ENCODE results near the gene NPRL2.

The NPRL2 gene

GRCh38 chr3:50336452-50337174, 14.0 kb downstream of the NPRL2 start:
- peak overlapping the region; percentile 78 for H3K4me3 Mint-ChIP-seq
- intact Hi-C loops (cut with micrococcal nuclease), result loop anchor here (1.0 to 5.0 kb wide), 3 partner anchors 8 to 99 kb away; partner anchors contain the start of genes GNAI2, IFRD2 and TUSC2
- peak overlapping the region; percentile 96 for H3K27ac Mint-ChIP-seq
- peaks cover 51% of the 10 kb centered on the region for H3K4me1 Mint-ChIP-seq (ENCODE audit: low read depth)
- no peaks in the 10 kb centered on the region for H3K27me3 Mint-ChIP-seq
- peaks cover 90% of the 10 kb centered on the region for H3K36me3 Mint-ChIP-seq (ENCODE audit: low read depth)
- H3K9me3 Mint-ChIP-seq, result no peaks in the 10 kb centered on the region

GRCh38 chr3:50334339-50335075, 16.1 kb downstream of the NPRL2 start:
- Mint-ChIP-seq H3K27me3 (no peaks in the 10 kb centered on the region), H3K9me3 (no peaks in the 10 kb centered on the region), H3K4me1 (ENCODE audit: low read depth) (peaks cover 57% of the 10 kb centered on the region), H3K27ac (peak overlapping the region; percentile 59), H3K36me3 (ENCODE audit: low read depth) (peaks cover 99% of the 10 kb centered on the region), H3K4me3 (no peak overlapping the region)
- intact Hi-C loops (cut with micrococcal nuclease), result loop anchor here (5.0 kb wide), 1 partner anchor 97 kb away; the partner anchor contains the start of gene GNAI2

GRCh38 chr3:50333744-50334328, 16.7 kb downstream of the NPRL2 start:
- Mint-ChIP-seq H3K9me3 (no peaks in the 10 kb centered on the region), H3K27me3 (no peaks in the 10 kb centered on the region), H3K36me3 (ENCODE audit: low read depth) (peaks cover 99% of the 10 kb centered on the region), H3K4me1 (ENCODE audit: low read depth) (peaks cover 55% of the 10 kb centered on the region), H3K27ac (peak overlapping the region; percentile 59), H3K4me3 (no peak overlapping the region)
- intact Hi-C loops (cut with micrococcal nuclease), result no loop called here

GRCh38 chr3:50331364-50331907, 19.1 kb downstream of the NPRL2 start:
- no peak overlapping the region for H3K27ac Mint-ChIP-seq
- H3K27me3 Mint-ChIP-seq, result no peaks in the 10 kb centered on the region
- no peak overlapping the region for H3K4me3 Mint-ChIP-seq
- peaks cover 88% of the 10 kb centered on the region for H3K36me3 Mint-ChIP-seq (ENCODE audit: low read depth)
- H3K9me3 Mint-ChIP-seq, result no peaks in the 10 kb centered on the region
- intact Hi-C loops (cut with micrococcal nuclease), result no loop called here
- H3K4me1 Mint-ChIP-seq (ENCODE audit: low read depth), result peaks cover 55% of the 10 kb centered on the region

GRCh38 chr3:50330330-50330729, 20.2 kb downstream of the NPRL2 start:
- Mint-ChIP-seq H3K27me3 (no peaks in the 10 kb centered on the region), H3K36me3 (ENCODE audit: low read depth) (peaks cover 88% of the 10 kb centered on the region), H3K4me3 (no peak overlapping the region), H3K9me3 (no peaks in the 10 kb centered on the region), H3K4me1 (ENCODE audit: low read depth) (peaks cover 55% of the 10 kb centered on the region), H3K27ac (no peak overlapping the region)
- intact Hi-C loops (cut with micrococcal nuclease), result no loop called here

GRCh38 chr3:50327943-50328691, 22.5 kb downstream of the NPRL2 start, which contains the start of gene TUSC2:
TUSC2 (minus strand) TSS chr3:50328223; CDS start chr3:50328099, 124 bp downstream.
- peaks cover 71% of the 10 kb centered on the region for H3K36me3 Mint-ChIP-seq (ENCODE audit: low read depth)
- no peaks in the 10 kb centered on the region for H3K27me3 Mint-ChIP-seq
- peaks cover 64% of the 10 kb centered on the region for H3K4me1 Mint-ChIP-seq (ENCODE audit: low read depth)
- peak within 1 kb of the TSS; percentile 76 for H3K27ac Mint-ChIP-seq
- intact Hi-C loops (cut with micrococcal nuclease), result loop anchor here (1.0 kb wide), 1 partner anchor 9 kb away; no protein-coding TSS in a partner anchor
- peak within 1 kb of the TSS; percentile 75 for H3K4me3 Mint-ChIP-seq
- H3K9me3 Mint-ChIP-seq, result no peaks in the 10 kb centered on the region

- intact Hi-C loops (cut with micrococcal nuclease), result no loop called here
- H3K4me1 Mint-ChIP-seq (ENCODE audit: low read depth), result peaks cover 71% of the 10 kb centered on the region
- peak overlapping the region; percentile 75 for H3K4me3 Mint-ChIP-seq
- peak overlapping the region; percentile 76 for H3K27ac Mint-ChIP-seq
- H3K9me3 Mint-ChIP-seq, result no peaks in the 10 kb centered on the region
- H3K36me3 Mint-ChIP-seq (ENCODE audit: low read depth), result peaks cover 61% of the 10 kb centered on the region
- no peaks in the 10 kb centered on the region for H3K27me3 Mint-ChIP-seq
Measured at GRCh38 chr3:50327129-50327528, 23.4 kb downstream of the NPRL2 start.

GRCh38 chr3:50326182-50326541, 24.4 kb downstream of the NPRL2 start:
- intact Hi-C loops (cut with micrococcal nuclease), result no loop called here
- peak overlapping the region; percentile 97 for H3K27ac Mint-ChIP-seq

GRCh38 chr3:50325497-50326181, 24.9 kb downstream of the NPRL2 start:
- Mint-ChIP-seq H3K9me3 (no peaks in the 10 kb centered on the region), H3K27ac (peak overlapping the region; percentile 97), H3K27me3 (no peaks in the 10 kb centered on the region), H3K4me1 (ENCODE audit: low read depth) (peaks cover 70% of the 10 kb centered on the region), H3K4me3 (no peak overlapping the region), H3K36me3 (ENCODE audit: low read depth) (peaks cover 47% of the 10 kb centered on the region)
- intact Hi-C loops (cut with micrococcal nuclease), result no loop called here

More at GRCh38 chr3:50326182-50326541, 24.4 kb downstream of the NPRL2 start:
- peaks cover 71% of the 10 kb centered on the region for H3K4me1 Mint-ChIP-seq (ENCODE audit: low read depth)
- no peaks in the 10 kb centered on the region for H3K9me3 Mint-ChIP-seq
- H3K27me3 Mint-ChIP-seq, result no peaks in the 10 kb centered on the region
- H3K4me3 Mint-ChIP-seq, result no peak overlapping the region
- peaks cover 51% of the 10 kb centered on the region for H3K36me3 Mint-ChIP-seq (ENCODE audit: low read depth)

GRCh38 chr3:50325113-50325480, 25.5 kb downstream of the NPRL2 start:
- Mint-ChIP-seq H3K27ac (peak overlapping the region; percentile 97), H3K4me3 (no peak overlapping the region), H3K4me1 (ENCODE audit: low read depth) (peaks cover 70% of the 10 kb centered on the region), H3K27me3 (no peaks in the 10 kb centered on the region), H3K9me3 (no peaks in the 10 kb centered on the region), H3K36me3 (ENCODE audit: low read depth) (peaks cover 47% of the 10 kb centered on the region)
- intact Hi-C loops (cut with micrococcal nuclease), result no loop called here

GRCh38 chr3:50324351-50325112, 26.0 kb downstream of the NPRL2 start:
- peak overlapping the region; percentile 97 for H3K27ac Mint-ChIP-seq
- H3K27me3 Mint-ChIP-seq, result no peaks in the 10 kb centered on the region
- intact Hi-C loops (cut with micrococcal nuclease), result loop anchor here (1.0 kb wide), 1 partner anchor 50 kb away; no protein-coding TSS in a partner anchor

GRCh38 chr3:50323614-50324199, 26.9 kb downstream of the NPRL2 start:
- intact Hi-C loops (cut with micrococcal nuclease), result loop anchor here (1.0 kb wide), 1 partner anchor 49 kb away; no protein-coding TSS in a partner anchor
- Mint-ChIP-seq H3K4me1 (ENCODE audit: low read depth) (peaks cover 75% of the 10 kb centered on the region), H3K27me3 (no peaks in the 10 kb centered on the region), H3K4me3 (no peak overlapping the region), H3K9me3 (no peaks in the 10 kb centered on the region), H3K27ac (peak overlapping the region; percentile 97), H3K36me3 (ENCODE audit: low read depth) (peaks cover 47% of the 10 kb centered on the region)

More at GRCh38 chr3:50324351-50325112, 26.0 kb downstream of the NPRL2 start:
- Mint-ChIP-seq H3K4me3 (no peak overlapping the region), H3K4me1 (ENCODE audit: low read depth) (peaks cover 70% of the 10 kb centered on the region), H3K36me3 (ENCODE audit: low read depth) (peaks cover 47% of the 10 kb centered on the region), H3K9me3 (no peaks in the 10 kb centered on the region)

Data from dendritic cell treated with granulocyte-macrophage colony-stimulating factor and Interleukin-4, amounts not matched to agents 40 ng/mL and 50 ng/mL, for 4 days (primary cell).